Transverse colon (tissue), 4 donors: Measurements from ENCODE around the gene GATA2.

Source experiments
- CTCF ChIP-seq, 5 experiments: fragments of 200-600 bp in 3 of 5; fragments of 450-650 bp in 2 of 5; sonication (generic) in 3 of 5; IDR thresholded peaks; 1 replicate in 2 of 5; 2 replicates in 3 of 5; pipeline ENCODE4 v1.5.1; 2016 to 2017; ENCODE audit warnings: antibody characterized with exemption in 5 of 5, inconsistent platforms in 3 of 5, mild to moderate bottlenecking in 2 of 5, moderate library complexity in 1 of 5
- POLR2A ChIP-seq: fragments of 450-650 bp; IDR thresholded peaks from one replicate; pipeline ENCODE4 v1.6.1; 2016; ENCODE audit warnings: antibody characterized with exemption, mild to moderate bottlenecking, moderate library complexity
- POLR2AphosphoS5 ChIP-seq, 3 donors: sonication (generic); formaldehyde crosslinking; IDR thresholded peaks; one replicate each; pipeline ENCODE4 v1.6.1; 2016; ENCODE audit warnings: antibody characterized with exemption in 3 of 3

- TF ChIP-seq POLR2A (no peak), CTCF (IDR thresholded peaks at IDR 0.05) (no peak), POLR2AphosphoS5 (IDR thresholded peaks at IDR 0.05) (no peak)
These were observed 1.4 kb downstream of the GATA2 start for GRCh38 chr3:128491691-128491940.
